Neural cell (in vitro differentiated cells): Measurements from ENCODE around the gene SPTBN1. TPM values are rescaled to one million over a fixed set of nuclear protein-coding genes. Genes with fewer than 3 reads are reported as not detected.

Experiments used
- H2AFZ ChIP-seq: fragments of 200-600, 300-800 bp; sonication (generic), shearing (Covaris generic); 2 replicates; pipeline ENCODE4 v1.6.0; 2014; ENCODE audit warnings: low read depth, mild to moderate bottlenecking, antibody characterized with exemption, low read length, moderate library complexity
- H3F3A ChIP-seq: fragments of 200-600 bp; shearing (Covaris generic); 2 replicates; pipeline ENCODE4 v1.6.1; 2016; ENCODE audit warnings: mild to moderate bottlenecking, moderate library complexity, mixed read lengths, antibody characterized with exemption, low read length; ENCODE audit not compliant: insufficient read depth, poor library complexity, severe bottlenecking
- H3K27ac ChIP-seq: fragments of 200-600, 300-800 bp; sonication (generic), shearing (Covaris generic); 2 replicates; pipeline ENCODE4 v1.5.1; 2014; ENCODE audit warnings: mild to moderate bottlenecking, low read length, moderate library complexity
- H3K27me3 ChIP-seq: fragments of 300-800, 200-600 bp; sonication (generic), shearing (Covaris generic); 2 replicates; pipeline ENCODE4 v1.6.0; 2014; ENCODE audit warnings: mild to moderate bottlenecking, low read depth, low read length, moderate library complexity; ENCODE audit not compliant: insufficient read depth
- H3K36me3 ChIP-seq: fragments of 300-800, 200-600 bp; sonication (generic), shearing (Covaris generic); 2 replicates; pipeline ENCODE4 v1.5.1; 2014; ENCODE audit warnings: mild to moderate bottlenecking, antibody characterized with exemption, low read length, moderate library complexity; ENCODE audit not compliant: insufficient read depth
- H3K4me2 ChIP-seq: fragments of 300-800, 200-600 bp; sonication (generic), shearing (Covaris generic); 2 replicates; pipeline ENCODE4 v1.6.0; 2014; ENCODE audit warnings: mild to moderate bottlenecking, low read length
- H3K4me3 ChIP-seq: fragments of 300-800, 200-600 bp; sonication (generic), shearing (Covaris generic); 2 replicates; pipeline ENCODE4 v1.5.1; 2014; ENCODE audit warnings: mild to moderate bottlenecking, low read length, moderate library complexity
- H3K79me2 ChIP-seq: fragments of 200-600 bp; shearing (Covaris generic); replicated peaks from 2 replicates; pipeline ENCODE4 v1.6.0; 2014; ENCODE audit warnings: mild to moderate bottlenecking, low read length, moderate library complexity; ENCODE audit not compliant: insufficient read depth
- H3K9ac ChIP-seq: fragments of 300-800, 200-600 bp; sonication (generic), shearing (Covaris generic); 2 replicates; pipeline ENCODE4 v1.6.1; 2016; ENCODE audit warnings: mild to moderate bottlenecking, low read length, mixed read lengths
- H3K9me2 ChIP-seq: fragments of 200-600 bp; shearing (Covaris generic); 2 replicates; pipeline ENCODE4 v1.6.1; 2016; ENCODE audit warnings: mild to moderate bottlenecking, low read length, mixed read lengths; ENCODE audit not compliant: insufficient read depth
- H3K9me3 ChIP-seq: fragments of 200-600, 300-800 bp; sonication (generic), shearing (Covaris generic); 2 replicates; pipeline ENCODE4 v1.6.1; 2016; ENCODE audit warnings: mild to moderate bottlenecking, mixed run types, low read length, moderate library complexity, mixed read lengths
- H4K20me1 ChIP-seq: fragments of 200-600 bp; shearing (Covaris generic); 2 replicates; pipeline ENCODE4 v1.6.1; 2016; ENCODE audit warnings: mild to moderate bottlenecking, mixed run types; ENCODE audit not compliant: insufficient read depth
- CTCF ChIP-seq: fragments of 450-650 bp; IDR thresholded peaks from 2 replicates; pipeline ENCODE4 v1.5.1; 2014; ENCODE audit warnings: antibody characterized with exemption, mild to moderate bottlenecking, moderate library complexity; ENCODE audit not compliant: poor library complexity, severe bottlenecking
- EP300 ChIP-seq: fragments of 450-650 bp; conservative IDR thresholded peaks from 2 replicates; pipeline ENCODE4 v1.6.1; 2014; ENCODE audit warnings: antibody characterized with exemption, mild to moderate bottlenecking, moderate library complexity; ENCODE audit not compliant: poor library complexity, severe bottlenecking
- EZH2 ChIP-seq: fragments of 200-600, 300-800 bp; shearing (Covaris generic), sonication (generic); IDR thresholded peaks from 2 replicates; pipeline ENCODE4 v1.6.1; 2014; ENCODE audit warnings: antibody characterized with exemption, low read length, borderline replicate concordance, mild to moderate bottlenecking; ENCODE audit not compliant: insufficient read depth, poor library complexity, severe bottlenecking
- MXI1 ChIP-seq: fragments of 450-650 bp; conservative IDR thresholded peaks from 2 replicates; pipeline ENCODE4 v1.6.1; 2014; ENCODE audit warnings: antibody characterized with exemption, mild to moderate bottlenecking; ENCODE audit not compliant: poor library complexity, severe bottlenecking
- POLR2AphosphoS5 ChIP-seq: IDR thresholded peaks from 2 replicates; pipeline ENCODE4 v1.6.1; 2012
- RAD21 ChIP-seq: fragments of 450-650 bp; conservative IDR thresholded peaks from 2 replicates; pipeline ENCODE4 v1.6.1; 2014; ENCODE audit warnings: antibody characterized with exemption, mild to moderate bottlenecking, moderate library complexity
- REST ChIP-seq: IDR thresholded peaks from 2 replicates; pipeline ENCODE4 v1.6.1; 2012; ENCODE audit warnings: borderline replicate concordance
- SMC3 ChIP-seq: fragments of 450-650 bp; conservative IDR thresholded peaks from 2 replicates; pipeline ENCODE4 v1.6.1; 2014; ENCODE audit warnings: antibody characterized with exemption, mild to moderate bottlenecking, moderate library complexity; ENCODE audit not compliant: poor library complexity
- TAF1 ChIP-seq: IDR thresholded peaks from 2 replicates; pipeline ENCODE4 v1.6.1; 2012; ENCODE audit warnings: low read depth
- polyA plus RNA-seq: library from polyadenylated mRNA; depleted of rRNA; stranded (reverse); fragments of >200 nt; gene quantifications from 2 replicates; pipeline ENCODE4 v1.2.3, GENCODE V29; 2014

SPTBN1 gene
- polyA plus RNA-seq, 1 donor from 2014 or later: 92.1 TPM

GRCh38 chr2:54577035-54577434, 120.9 kb downstream of the SPTBN1 start:
- H3K27me3 ChIP-seq: no peaks in the 10 kb centered on the region
- H3K27ac ChIP-seq: no peak overlapping the region
- H3K4me3 ChIP-seq: no peak overlapping the region
- H3F3A ChIP-seq: no peaks in the 10 kb centered on the region
- H3K9me2 ChIP-seq: no peaks in the 10 kb centered on the region
- H3K4me2 ChIP-seq: no peak overlapping the region
- H3K36me3 ChIP-seq: no peaks in the 10 kb centered on the region
- TF ChIP-seq REST: no peak
- no peak for TF ChIP-seq EP300
- no peak for TF ChIP-seq TAF1
- TF ChIP-seq EZH2: no peak
- TF ChIP-seq RAD21: no peak
- no peak for TF ChIP-seq SMC3
- no peak for TF ChIP-seq POLR2AphosphoS5
- no peak for TF ChIP-seq MXI1
- no peak for TF ChIP-seq CTCF
- H3K79me2 ChIP-seq: peaks cover 20% of the 10 kb centered on the region
- no peaks in the 10 kb centered on the region for H3K9me3 ChIP-seq
- H4K20me1 ChIP-seq: peaks cover 4% of the 10 kb centered on the region
- H3K9ac ChIP-seq: no peak overlapping the region
- no peak overlapping the region for H2AFZ ChIP-seq

GRCh38 chr2:54577944-54578647, 122.0 kb downstream of the SPTBN1 start:
- peaks cover 14% of the 10 kb centered on the region for H3K79me2 ChIP-seq
- H3K4me2 ChIP-seq: no peak overlapping the region
- no peaks in the 10 kb centered on the region for H3K36me3 ChIP-seq
- H3K9ac ChIP-seq: no peak overlapping the region
- no peak overlapping the region for H2AFZ ChIP-seq
- H3K9me2 ChIP-seq: no peaks in the 10 kb centered on the region
- no peaks in the 10 kb centered on the region for H3K9me3 ChIP-seq
- H3F3A ChIP-seq: no peaks in the 10 kb centered on the region
- no peak overlapping the region for H3K4me3 ChIP-seq
- no peaks in the 10 kb centered on the region for H3K27me3 ChIP-seq
- H4K20me1 ChIP-seq: peaks cover 4% of the 10 kb centered on the region
- H3K27ac ChIP-seq: no peak overlapping the region
- TF ChIP-seq CTCF (no peak), MXI1 (no peak)
